Breast epithelium (tissue), 4 donors: ENCODE data around the gene UBA3. TPM values are rescaled to one million over a fixed set of nuclear protein-coding genes. Genes with fewer than 3 reads are reported as not detected.
A peak's percentile ranks its signal among the peaks of the same experiment; 100 is the strongest.

Experiments used
- DNase-seq, 2 donors: peaks; one replicate each; pipeline ENCODE4 v3.0.0-alpha.2; 2019; ENCODE audit warnings: low spot score in 2 of 2
- H3K27ac ChIP-seq, 2 donors: fragments of 200-600 bp; sonication (generic) in 1 of 2; one replicate each; pipeline ENCODE4 v1.5.1; 2016 to 2019; ENCODE audit warnings: mild to moderate bottlenecking in 1 of 2
- H3K27me3 ChIP-seq, 2 donors: fragments of 200-600 bp; sonication (generic) in 1 of 2; one replicate each; pipeline versions ENCODE4 v1.5.1 to v1.6.0; 2017 to 2019; ENCODE audit warnings: control low read depth in 1 of 2, mild to moderate bottlenecking in 1 of 2
- H3K36me3 ChIP-seq: fragments of 200-600 bp; one replicate; pipeline ENCODE4 v1.5.1; 2019
- H3K4me1 ChIP-seq, 2 donors: fragments of 200-600 bp; sonication (generic); one replicate each; pipeline ENCODE4 v1.5.1; 2016 to 2019; ENCODE audit warnings: control low read depth in 1 of 2
- H3K4me3 ChIP-seq, 3 donors: fragments of 200-600 bp; sonication (generic); 1 replicate in 2 of 3; 2 replicates in 1 of 3; pipeline ENCODE4 v1.5.1; 2016 to 2019; ENCODE audit warnings: mild to moderate bottlenecking in 3 of 3, moderate library complexity in 2 of 3
- H3K9me3 ChIP-seq, 2 donors: fragments of 200-600 bp; sonication (generic) in 1 of 2; one replicate each; pipeline ENCODE4 v1.5.1; 2016 to 2019; ENCODE audit warnings: control low read depth in 1 of 2
- CTCF ChIP-seq, 3 donors: fragments of 450-650 bp; IDR thresholded peaks; one replicate each; pipeline ENCODE4 v1.5.1; 2016 to 2017; ENCODE audit warnings: antibody characterized with exemption in 3 of 3, mild to moderate bottlenecking in 3 of 3, moderate library complexity in 3 of 3
- POLR2A ChIP-seq: fragments of 450-650 bp; IDR thresholded peaks from one replicate; pipeline ENCODE4 v1.6.1; 2016; ENCODE audit warnings: antibody characterized with exemption, mild to moderate bottlenecking, moderate library complexity
- POLR2AphosphoS5 ChIP-seq, 3 donors: sonication (generic); formaldehyde crosslinking; IDR thresholded peaks; one replicate each; pipeline ENCODE4 v1.6.1; 2017; ENCODE audit warnings: antibody characterized with exemption in 3 of 3
- intact Hi-C: fragments of 100-400 bp; cut with DNase I; formaldehyde crosslinking; loops from one replicate; pipeline ENCODE4 v1.15.1; 2023; ENCODE audit warnings: low total_unique reads
- total RNA-seq, 3 donors: library from RNA; depleted of rRNA; stranded (reverse); fragments of >200 nt; gene quantifications; one replicate each; pipeline ENCODE4 v1.1.0, GENCODE V29; 2016

Gene UBA3
- total RNA-seq, 3 donors from 2014 or later = 49.4 to 88.4 (median 69.2) TPM

- Histone ChIP-seq H3K4me3 (no peak overlapping the region), H3K27me3 (no peaks in the 10 kb centered on the region), H3K9me3 (no peaks in the 10 kb centered on the region), H3K36me3 (no peaks in the 10 kb centered on the region), H3K4me1 (peaks cover 0 to 4% of the 10 kb centered on the region in 2 donors), H3K27ac (peak overlapping the region; percentile 89 to 99)
- intact Hi-C loops = no loop called here
- peak in 1 of 2 donors; percentile 82 for DNase-seq
- TF ChIP-seq POLR2AphosphoS5 (IDR thresholded peaks at IDR 0.05) (peak in 2 of 3 donors; percentile 24 to 53), POLR2A (no peak), CTCF (IDR thresholded peaks at IDR 0.05) (no peak)
Measured at GRCh38 chr3:69009559-69010410, 70.4 kb downstream of the UBA3 start.

GRCh38 chr3:69008980-69009379 is 71.2 kb downstream of the UBA3 start:
- intact Hi-C loops = no loop called here
- Histone ChIP-seq H3K9me3 (no peaks in the 10 kb centered on the region), H3K27ac (peak overlapping the region; percentile 89 to 99), H3K27me3 (no peaks in the 10 kb centered on the region), H3K4me3 (peak overlapping the region in 2 of 3 donors; percentile 10 to 21), H3K36me3 (no peaks in the 10 kb centered on the region), H3K4me1 (no peaks in the 10 kb centered on the region)
- no peak for DNase-seq
- TF ChIP-seq POLR2A = no peak
- TF ChIP-seq CTCF (IDR thresholded peaks at IDR 0.05) = no peak
- TF ChIP-seq POLR2AphosphoS5 (IDR thresholded peaks at IDR 0.05) = no peak

GRCh38 chr3:69005791-69006482 is 74.2 kb downstream of the UBA3 start:
- TF ChIP-seq POLR2AphosphoS5 (IDR thresholded peaks at IDR 0.05) (no peak), POLR2A (no peak), CTCF (IDR thresholded peaks at IDR 0.05) (no peak)
- no peaks in the 10 kb centered on the region for H3K27me3 ChIP-seq
- intact Hi-C loops = no loop called here
- no peaks in the 10 kb centered on the region for H3K9me3 ChIP-seq
- DNase-seq = no peak
- H3K36me3 ChIP-seq = no peaks in the 10 kb centered on the region
- no peaks in the 10 kb centered on the region for H3K4me1 ChIP-seq
- no peak overlapping the region for H3K4me3 ChIP-seq
- H3K27ac ChIP-seq = no peak overlapping the region

GRCh38 chr3:69005071-69005790 is 74.9 kb downstream of the UBA3 start:
- Histone ChIP-seq H3K9me3 (no peaks in the 10 kb centered on the region), H3K4me1 (no peaks in the 10 kb centered on the region), H3K4me3 (no peak overlapping the region), H3K36me3 (no peaks in the 10 kb centered on the region), H3K27ac (no peak overlapping the region), H3K27me3 (no peaks in the 10 kb centered on the region)
- intact Hi-C loops = no loop called here
- no peak for DNase-seq
- TF ChIP-seq POLR2A (no peak), POLR2AphosphoS5 (IDR thresholded peaks at IDR 0.05) (no peak), CTCF (IDR thresholded peaks at IDR 0.05) (no peak)

Other genes starting within 250 kb of the UBA3 start
- not detected for gene TAFA4, start 147.8 kb downstream of the UBA3 start, total RNA-seq
- gene EOGT, start 66.7 kb downstream of the UBA3 start, total RNA-seq = 10 to 100 TPM; 34.2 to 71.7 (median 58.0) TPM
- gene TMF1, start 28.0 kb downstream of the UBA3 start, total RNA-seq = 10 to 100 TPM; 33.4 to 61.5 (median 50.1) TPM
- gene ARL6IP5, start 4.6 kb upstream of the UBA3 start, total RNA-seq = 100 to 1,000 TPM; 123 to 210 (median 174) TPM
- not detected for gene LMOD3, start 42.2 kb upstream of the UBA3 start, total RNA-seq